B cell (primary cell): Measurements from ENCODE around the gene AIMP2.

Experiments used
- CTCF ChIP-seq: fragments of 200-600 bp; IDR thresholded peaks from one replicate; pipeline ENCODE4 v1.8.0; 2022; ENCODE audit warnings: antibody characterized with exemption, mild to moderate bottlenecking
- EZH2 ChIP-seq: IDR thresholded peaks from 2 replicates; pipeline ENCODE4 v1.6.1; 2012; ENCODE audit warnings: borderline replicate concordance, low read depth, mild to moderate bottlenecking, moderate library complexity, low read length; ENCODE audit not compliant: insufficient read depth, poor library complexity, severe bottlenecking

- TF ChIP-seq CTCF = no peak
- no peak for TF ChIP-seq EZH2
Measured at GRCh38 chr7:6015917-6016652, 7.0 kb downstream of the AIMP2 start.
